ENCODE measurements around the gene RAB30. TPM values are rescaled to one million over a fixed set of nuclear protein-coding genes. Genes with fewer than 3 reads are reported as not detected.

RAB30 gene
- total RNA-seq, 2 donors from 2014 or later, result 8.4 to 15.8 TPM

DNA sequence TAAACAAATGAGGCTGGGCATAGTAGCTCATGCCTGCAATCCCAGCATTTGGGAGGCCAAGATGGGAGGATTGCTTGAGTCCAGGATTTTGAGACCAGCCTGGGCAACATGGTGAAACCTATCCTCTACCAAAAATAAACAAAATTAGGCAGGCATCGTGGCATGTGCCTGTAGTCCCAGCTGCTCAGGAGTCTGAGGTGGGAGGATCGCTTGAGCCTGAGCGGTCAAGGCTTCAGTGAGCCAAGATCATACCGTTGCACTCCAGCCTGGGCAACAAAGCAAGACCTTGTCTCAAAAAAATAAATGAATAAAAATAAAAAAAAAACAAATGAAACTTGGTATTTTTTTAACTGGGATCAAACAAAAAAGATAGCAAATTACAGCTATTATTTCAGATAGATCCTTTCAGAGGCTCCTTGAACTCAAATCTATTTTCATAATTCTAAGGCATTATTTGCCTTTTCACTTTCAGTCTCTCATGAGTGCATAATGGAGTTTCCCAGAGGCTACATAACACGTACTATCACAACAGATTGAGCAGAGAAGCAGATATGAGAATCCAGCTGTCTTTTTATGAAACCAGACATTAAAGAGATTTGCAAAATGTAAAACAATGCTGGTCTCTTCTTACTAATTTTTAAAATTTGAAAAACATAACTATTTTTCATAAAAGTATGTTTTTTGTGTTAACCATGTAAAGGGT is 147.0 kb downstream of the RAB30 start:
- no peak overlapping the region for H3K9ac ChIP-seq (ENCODE audit: extremely low read depth, low read length, poor library complexity, severe bottlenecking)
- TF ChIP-seq, protein P1, sequence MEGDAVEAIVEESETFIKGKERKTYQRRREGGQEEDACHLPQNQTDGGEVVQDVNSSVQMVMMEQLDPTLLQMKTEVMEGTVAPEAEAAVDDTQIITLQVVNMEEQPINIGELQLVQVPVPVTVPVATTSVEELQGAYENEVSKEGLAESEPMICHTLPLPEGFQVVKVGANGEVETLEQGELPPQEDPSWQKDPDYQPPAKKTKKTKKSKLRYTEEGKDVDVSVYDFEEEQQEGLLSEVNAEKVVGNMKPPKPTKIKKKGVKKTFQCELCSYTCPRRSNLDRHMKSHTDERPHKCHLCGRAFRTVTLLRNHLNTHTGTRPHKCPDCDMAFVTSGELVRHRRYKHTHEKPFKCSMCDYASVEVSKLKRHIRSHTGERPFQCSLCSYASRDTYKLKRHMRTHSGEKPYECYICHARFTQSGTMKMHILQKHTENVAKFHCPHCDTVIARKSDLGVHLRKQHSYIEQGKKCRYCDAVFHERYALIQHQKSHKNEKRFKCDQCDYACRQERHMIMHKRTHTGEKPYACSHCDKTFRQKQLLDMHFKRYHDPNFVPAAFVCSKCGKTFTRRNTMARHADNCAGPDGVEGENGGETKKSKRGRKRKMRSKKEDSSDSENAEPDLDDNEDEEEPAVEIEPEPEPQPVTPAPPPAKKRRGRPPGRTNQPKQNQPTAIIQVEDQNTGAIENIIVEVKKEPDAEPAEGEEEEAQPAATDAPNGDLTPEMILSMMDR (conservative IDR thresholded peaks at IDR 0.05), result no peak
- no peak overlapping the region for H3K27ac Mint-ChIP-seq
- no peaks in the 10 kb centered on the region for H3K27me3 ChIP-seq (ENCODE audit: control insufficient read depth, insufficient read depth, low read length, poor library complexity, severe bottlenecking)
- WGBS, 2 experiments (ENCODE audit: insufficient coverage in 1 of 2, insufficient read length in 1 of 2), result 96 to 100% methylated on average over 1 to 5 of the region's 5 CpGs
- H3K27me3 Mint-ChIP-seq (ENCODE audit: insufficient read depth), result no peaks in the 10 kb centered on the region
- H3K4me3 ChIP-seq (ENCODE audit: low read length), result no peak overlapping the region
- H3K27ac ChIP-seq (ENCODE audit: low read depth, low read length), result no peak overlapping the region
- H3K4me3 Mint-ChIP-seq, result no peak overlapping the region
- peaks cover 28% of the 10 kb centered on the region for H3K36me3 Mint-ChIP-seq (ENCODE audit: low read depth)
- no peaks in the 10 kb centered on the region for H3K9me3 ChIP-seq (ENCODE audit: control insufficient read depth, low read length)
- peaks cover 7% of the 10 kb centered on the region for H3K4me1 ChIP-seq (ENCODE audit: control insufficient read depth, insufficient read depth, low read length)
- peaks cover 12% of the 10 kb centered on the region for H3K36me3 ChIP-seq (ENCODE audit: control insufficient read depth, insufficient read depth, low read length)
- peaks cover 6% of the 10 kb centered on the region for H3K9me3 Mint-ChIP-seq
- DNase-seq, result no peak
- H3K4me1 Mint-ChIP-seq, result peaks cover 26% of the 10 kb centered on the region

Other genes starting within 250 kb of the RAB30 start
- gene PRCP, start 171.5 kb downstream of the RAB30 start, total RNA-seq, result 100 to 1,000 TPM in 1 of 2 donors, 10 to 100 TPM in 1; 76.8 to 107 TPM
- 10 to 100 TPM; 14.4 to 24.1 TPM for gene DDIAS, start 170.2 kb downstream of the RAB30 start, total RNA-seq
- gene PCF11, start 85.2 kb upstream of the RAB30 start, total RNA-seq, result 10 to 100 TPM; 52.7 to 67.7 TPM
- gene ANKRD42, start 121.8 kb upstream of the RAB30 start, total RNA-seq, result 10 to 100 TPM; 11.1 to 11.4 TPM
- 100 to 1,000 TPM in 1 of 2 donors, 10 to 100 TPM in 1; 64.2 to 105 TPM for gene CCDC90B, start 214.5 kb upstream of the RAB30 start, total RNA-seq